NCI-H82 (cell line): ENCODE data around the gene SHCBP1L.

Experiments used
- DNase-seq: peaks from one replicate; lab custom pipeline; 2025; lab: John Stamatoyannopoulos, UW

The SHCBP1L gene

GRCh38 chr1:182890927-182891610 lies 61.9 kb downstream of the SHCBP1L start:
- DNase-seq = peak; percentile 62

GRCh38 chr1:182889997-182890396 lies 63.0 kb downstream of the SHCBP1L start:
- peak; percentile 38 for DNase-seq

- DNase-seq = peak; percentile 38
Measured at GRCh38 chr1:182888736-182889531, 64.0 kb downstream of the SHCBP1L start.

- no peak for DNase-seq
Measured at GRCh38 chr1:182886985-182887384, 66.0 kb downstream of the SHCBP1L start.

GRCh38 chr1:182885591-182885990 lies 67.4 kb downstream of the SHCBP1L start:
- DNase-seq = no peak

GRCh38 chr1:182884872-182885271 lies 68.1 kb downstream of the SHCBP1L start:
- DNase-seq = no peak

- DNase-seq = no peak
Measured at GRCh38 chr1:182877842-182878241, 75.1 kb downstream of the SHCBP1L start.

- DNase-seq = no peak
Measured at GRCh38 chr1:182877331-182877730, 75.6 kb downstream of the SHCBP1L start.

GRCh38 chr1:182875889-182876288 lies 77.1 kb downstream of the SHCBP1L start:
- no peak for DNase-seq

- no peak for DNase-seq
Measured at GRCh38 chr1:182872881-182873280, 80.1 kb downstream of the SHCBP1L start.

- no peak for DNase-seq
Measured at GRCh38 chr1:182869241-182869666, 83.7 kb downstream of the SHCBP1L start.

GRCh38 chr1:182867861-182868260 lies 85.1 kb downstream of the SHCBP1L start:
- DNase-seq = no peak

GRCh38 chr1:182863940-182864339 lies 89.0 kb downstream of the SHCBP1L start:
- DNase-seq = no peak

GRCh38 chr1:182862827-182863226 lies 90.1 kb downstream of the SHCBP1L start:
- no peak for DNase-seq

GRCh38 chr1:182861994-182862393 lies 91.0 kb downstream of the SHCBP1L start:
- no peak for DNase-seq

GRCh38 chr1:182860658-182861057 lies 92.3 kb downstream of the SHCBP1L start:
- no peak for DNase-seq

- DNase-seq = no peak
Measured at GRCh38 chr1:182857212-182857611, 95.8 kb downstream of the SHCBP1L start.

GRCh38 chr1:182855911-182856310 lies 97.1 kb downstream of the SHCBP1L start:
- DNase-seq = no peak

- no peak for DNase-seq
Measured at GRCh38 chr1:182851825-182852224, 101.1 kb downstream of the SHCBP1L start.

- no peak for DNase-seq
Measured at GRCh38 chr1:182850319-182850718, 102.6 kb downstream of the SHCBP1L start.
